ENCODE measurements around the gene PLD4. TPM values are rescaled to one million over a fixed set of nuclear protein-coding genes. Genes with fewer than 3 reads are reported as not detected.

The PLD4 gene
- polyA plus RNA-seq, 3 donors = 12.2 to 15.5 (median 15.1) TPM

- peak overlapping the region in 2 of 7 donors; percentile 45 to 79 for H3K27ac Mint-ChIP-seq
- Histone ChIP-seq H2AFZ (ENCODE audit: insufficient read depth, low read depth, low read length, poor library complexity, severe bottlenecking) (no peak overlapping the region), H3K27ac (ENCODE audit: low read depth in 1 of 2, low read length in 2 of 2) (no peak overlapping the region), H3K36me3 (replicated peaks in 1 of 2; ENCODE audit: control insufficient read depth in 1 of 2, insufficient read depth in 2 of 2, low read length in 2 of 2) (no peaks in the 10 kb centered on the region), H4K20me1 (ENCODE audit: insufficient read depth, low read length) (no peaks in the 10 kb centered on the region), H3K9ac (ENCODE audit: insufficient read depth, low read length, poor library complexity, severe bottlenecking) (no peak overlapping the region), H3K4me3 (replicated peaks in 1 of 3; ENCODE audit: low read depth in 2 of 3, low read length in 3 of 3) (no peak overlapping the region), H3K4me1 (ENCODE audit: control insufficient read depth in 1 of 2, insufficient read depth in 2 of 2, low read length in 2 of 2) (peaks cover 5 to 24% of the 10 kb centered on the region in 2 donors), H3K9me3 (replicated peaks in 1 of 2; ENCODE audit: control insufficient read depth in 1 of 2, insufficient read depth in 1 of 2, low read length in 2 of 2) (no peaks in the 10 kb centered on the region), H3K27me3 (ENCODE audit: control insufficient read depth in 2 of 2, insufficient read depth in 2 of 2, low read length in 2 of 2) (peaks cover 10 to 34% of the 10 kb centered on the region in 2 donors), H3K4me2 (replicated peaks; ENCODE audit: extremely low read depth, low read length, poor library complexity, severe bottlenecking) (no peak overlapping the region), H3K79me2 (ENCODE audit: insufficient read depth, low read length) (no peaks in the 10 kb centered on the region)
- 52% methylated on average over 19 of the region's 21 CpGs for WGBS (ENCODE audit: insufficient coverage)
- peaks cover 17% of the 10 kb centered on the region for H3K4me1 Mint-ChIP-seq
- peaks cover 2 to 3% of the 10 kb centered on the region in 2 donors for H3K36me3 Mint-ChIP-seq
- peak; percentile 78 to 80 (median 80) for DNase-seq
- intact Hi-C loops (cut with micrococcal nuclease) = loop anchor here (1.0 to 5.0 kb wide), 4 partner anchors 41 to 206 kb away; partner anchors contain the start of gene NUDT14 (in 1 of the 2)
- peak overlapping the region in 1 of 2 donors; percentile 79 for H3K4me3 Mint-ChIP-seq
- peaks cover 0 to 14% (median 3%) of the 10 kb centered on the region in 7 donors for H3K9me3 Mint-ChIP-seq
- TF ChIP-seq, protein P1, sequence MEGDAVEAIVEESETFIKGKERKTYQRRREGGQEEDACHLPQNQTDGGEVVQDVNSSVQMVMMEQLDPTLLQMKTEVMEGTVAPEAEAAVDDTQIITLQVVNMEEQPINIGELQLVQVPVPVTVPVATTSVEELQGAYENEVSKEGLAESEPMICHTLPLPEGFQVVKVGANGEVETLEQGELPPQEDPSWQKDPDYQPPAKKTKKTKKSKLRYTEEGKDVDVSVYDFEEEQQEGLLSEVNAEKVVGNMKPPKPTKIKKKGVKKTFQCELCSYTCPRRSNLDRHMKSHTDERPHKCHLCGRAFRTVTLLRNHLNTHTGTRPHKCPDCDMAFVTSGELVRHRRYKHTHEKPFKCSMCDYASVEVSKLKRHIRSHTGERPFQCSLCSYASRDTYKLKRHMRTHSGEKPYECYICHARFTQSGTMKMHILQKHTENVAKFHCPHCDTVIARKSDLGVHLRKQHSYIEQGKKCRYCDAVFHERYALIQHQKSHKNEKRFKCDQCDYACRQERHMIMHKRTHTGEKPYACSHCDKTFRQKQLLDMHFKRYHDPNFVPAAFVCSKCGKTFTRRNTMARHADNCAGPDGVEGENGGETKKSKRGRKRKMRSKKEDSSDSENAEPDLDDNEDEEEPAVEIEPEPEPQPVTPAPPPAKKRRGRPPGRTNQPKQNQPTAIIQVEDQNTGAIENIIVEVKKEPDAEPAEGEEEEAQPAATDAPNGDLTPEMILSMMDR (IDR thresholded peaks at IDR 0.05) = peak; percentile 90
- H3K27me3 Mint-ChIP-seq (ENCODE audit: low read depth in 3 of 3) = peaks cover 38 to 43% (median 42%) of the 10 kb centered on the region in 3 donors
Measured at GRCh38 chr14:104976198-104977007, 51.7 kb downstream of the PLD4 start.

GRCh38 chr14:104977008-104977680 lies 52.5 kb downstream of the PLD4 start:
- Mint-ChIP-seq H3K4me1 (peaks cover 17% of the 10 kb centered on the region), H3K36me3 (peaks cover 2 to 3% of the 10 kb centered on the region in 2 donors), H3K27me3 (ENCODE audit: low read depth in 3 of 3) (peaks cover 38 to 43% (median 42%) of the 10 kb centered on the region in 3 donors), H3K27ac (peak overlapping the region in 1 of 7 donors; percentile 57), H3K4me3 (peak overlapping the region; percentile 78 to 95), H3K9me3 (peaks cover 0 to 14% (median 3%) of the 10 kb centered on the region in 7 donors)
- peak in 1 of 3 donors; percentile 7 for DNase-seq
- Histone ChIP-seq H3K27ac (ENCODE audit: low read depth in 1 of 2, low read length in 2 of 2) (no peak overlapping the region), H3K4me2 (replicated peaks; ENCODE audit: extremely low read depth, low read length, poor library complexity, severe bottlenecking) (no peak overlapping the region), H3K4me3 (replicated peaks in 1 of 3; ENCODE audit: low read depth in 2 of 3, low read length in 3 of 3) (peak overlapping the region in 1 of 3 experiments; percentile 63), H3K9me3 (replicated peaks in 1 of 2; ENCODE audit: control insufficient read depth in 1 of 2, insufficient read depth in 1 of 2, low read length in 2 of 2) (no peaks in the 10 kb centered on the region), H4K20me1 (ENCODE audit: insufficient read depth, low read length) (no peaks in the 10 kb centered on the region), H3K27me3 (ENCODE audit: control insufficient read depth in 2 of 2, insufficient read depth in 2 of 2, low read length in 2 of 2) (peaks cover 10 to 34% of the 10 kb centered on the region in 2 donors), H3K79me2 (ENCODE audit: insufficient read depth, low read length) (no peaks in the 10 kb centered on the region), H2AFZ (ENCODE audit: insufficient read depth, low read depth, low read length, poor library complexity, severe bottlenecking) (no peak overlapping the region), H3K36me3 (replicated peaks in 1 of 2; ENCODE audit: control insufficient read depth in 1 of 2, insufficient read depth in 2 of 2, low read length in 2 of 2) (no peaks in the 10 kb centered on the region), H3K9ac (ENCODE audit: insufficient read depth, low read length, poor library complexity, severe bottlenecking) (no peak overlapping the region), H3K4me1 (ENCODE audit: control insufficient read depth in 1 of 2, insufficient read depth in 2 of 2, low read length in 2 of 2) (peaks cover 5 to 24% of the 10 kb centered on the region in 2 donors)
- intact Hi-C loops (cut with micrococcal nuclease) = loop anchor here (2.0 to 5.0 kb wide), 3 partner anchors 40 to 205 kb away; partner anchors contain the start of gene NUDT14 (in 1 of the 2)
- WGBS (ENCODE audit: insufficient coverage) = 70% methylated on average over 9 of the region's 11 CpGs
- TF ChIP-seq, protein P1 (IDR thresholded peaks at IDR 0.05) = no peak
